SH-SY5Y (cell line): ENCODE data around the gene SECISBP2.

Experiments used
- GATA2 ChIP-seq: IDR thresholded peaks from 2 replicates; pipeline ENCODE4 v1.6.1; 2011; ENCODE audit warnings: mild to moderate bottlenecking, low read depth, low read length
- GATA3 ChIP-seq: IDR thresholded peaks from 2 replicates; pipeline ENCODE4 v1.6.1; 2011; ENCODE audit warnings: low read depth, mild to moderate bottlenecking, low read length, moderate library complexity

The SECISBP2 gene

GRCh38 chr9:89304834-89305188, 13.5 kb upstream of the SECISBP2 start:
- TF ChIP-seq GATA3 = no peak
- TF ChIP-seq GATA2 = no peak

- TF ChIP-seq GATA3 (no peak), GATA2 (no peak)
Measured at GRCh38 chr9:89305868-89306267, 12.4 kb upstream of the SECISBP2 start.

- TF ChIP-seq GATA3 (no peak), GATA2 (no peak)
Measured at GRCh38 chr9:89309166-89309565, 9.1 kb upstream of the SECISBP2 start.

GRCh38 chr9:89309608-89310474, 8.5 kb upstream of the SECISBP2 start:
- TF ChIP-seq GATA2 = no peak

GRCh38 chr9:89310475-89311345, 7.6 kb upstream of the SECISBP2 start, which contains the start of gene CKS2:
Gene CKS2, plus strand, starts transcription at chr9:89311195. Its CDS starts 98 bp downstream, at chr9:89311293.
- TF ChIP-seq GATA2 (no peak), GATA3 (no peak)

- TF ChIP-seq GATA2 (no peak), GATA3 (no peak)
Measured at GRCh38 chr9:89311346-89312221, 6.7 kb upstream of the SECISBP2 start.

GRCh38 chr9:89312222-89312571, 6.1 kb upstream of the SECISBP2 start:
- peak; percentile 66 for TF ChIP-seq GATA2
- TF ChIP-seq GATA3 = no peak

- TF ChIP-seq GATA3 = no peak
- TF ChIP-seq GATA2 = no peak
Measured at GRCh38 chr9:89313842-89314241, 4.5 kb upstream of the SECISBP2 start.

- no peak for TF ChIP-seq GATA2
- TF ChIP-seq GATA3 = no peak
Measured at GRCh38 chr9:89314955-89315354, 3.3 kb upstream of the SECISBP2 start.

- no peak for TF ChIP-seq GATA2
- no peak for TF ChIP-seq GATA3
Measured at GRCh38 chr9:89315482-89315881, 2.8 kb upstream of the SECISBP2 start.

- no peak for TF ChIP-seq GATA3
- no peak for TF ChIP-seq GATA2
Measured at GRCh38 chr9:89317282-89317681, 1.0 kb upstream of the SECISBP2 start.

- no peak for TF ChIP-seq GATA3
- TF ChIP-seq GATA2 = no peak
Measured at GRCh38 chr9:89319015-89319905, 960 bp downstream of the SECISBP2 start.

GRCh38 chr9:89323390-89323789, 5.1 kb downstream of the SECISBP2 start:
- TF ChIP-seq GATA2 (no peak), GATA3 (no peak)

- TF ChIP-seq GATA3 (no peak), GATA2 (no peak)
Measured at GRCh38 chr9:89325733-89326132, 7.4 kb downstream of the SECISBP2 start.

- no peak for TF ChIP-seq GATA3
Measured at GRCh38 chr9:89328064-89328463, 9.8 kb downstream of the SECISBP2 start.
